Keratinocyte (primary cell): ENCODE results near the gene HMCN1.

Experiments used
- CTCF ChIP-seq, 3 experiments: IDR thresholded peaks in 1 of 3; conservative IDR thresholded peaks in 1 of 3; optimal IDR thresholded peaks in 1 of 3; 2 replicates in 2 of 3; 3 replicates in 1 of 3; pipeline versions ENCODE3 to v1.5.1; 2011; ENCODE audit warnings: low read length in 3 of 3, mild to moderate bottlenecking in 3 of 3, moderate library complexity in 2 of 3, control low read depth in 1 of 3, inconsistent platforms in 1 of 3; ENCODE audit not compliant: insufficient read depth in 2 of 3; ENCODE audit errors: extremely low read depth in 1 of 3
- EZH2 ChIP-seq: IDR thresholded peaks from one replicate; pipeline ENCODE4 v1.6.1; 2012; ENCODE audit warnings: inconsistent platforms, mild to moderate bottlenecking, low read length, moderate library complexity

- no peak for TF ChIP-seq CTCF (optimal IDR thresholded peaks at IDR 0.05 in 1 of 3, IDR thresholded peaks at IDR 0.05 in 1 of 3, conservative IDR thresholded peaks at IDR 0.05 in 1 of 3; ENCODE audit: extremely low read depth in 1 of 3, insufficient read depth in 2 of 3, low read length in 3 of 3)
- TF ChIP-seq EZH2: no peak
Observed at GRCh38 chr1:185774394-185774793, 40.2 kb downstream of the HMCN1 start.
